Activated CD8-positive, alpha-beta memory T cell treated with anti-CD3 and anti-CD28 coated beads for 36 hours (primary cell): ENCODE data around the gene INSIG1. TPM values are rescaled to one million over a fixed set of nuclear protein-coding genes. Genes with fewer than 3 reads are reported as not detected.

ENCODE experiments used
- CTCF ChIA-PET: fragments of 350-600 bp; sonication (Branson Sonifier 250); formaldehyde crosslinking; loops from one replicate; lab custom pipeline; 2021; ENCODE audit warnings: antibody characterized with exemption; lab: Charles Lee
- POLR2A ChIA-PET: fragments of 350-600 bp; sonication (Branson Sonifier 250); formaldehyde crosslinking; loops from one replicate; lab custom pipeline; 2021; ENCODE audit warnings: antibody characterized with exemption; lab: Charles Lee
- total RNA-seq, 2 experiments: library from RNA; stranded (reverse); gene quantifications; one replicate each; pipeline ENCODE4 v1.2.3, GENCODE V29; 2021

Gene INSIG1
- total RNA-seq, 2 experiments from 2014 or later, result 45.7 to 47.0 TPM

DNA sequence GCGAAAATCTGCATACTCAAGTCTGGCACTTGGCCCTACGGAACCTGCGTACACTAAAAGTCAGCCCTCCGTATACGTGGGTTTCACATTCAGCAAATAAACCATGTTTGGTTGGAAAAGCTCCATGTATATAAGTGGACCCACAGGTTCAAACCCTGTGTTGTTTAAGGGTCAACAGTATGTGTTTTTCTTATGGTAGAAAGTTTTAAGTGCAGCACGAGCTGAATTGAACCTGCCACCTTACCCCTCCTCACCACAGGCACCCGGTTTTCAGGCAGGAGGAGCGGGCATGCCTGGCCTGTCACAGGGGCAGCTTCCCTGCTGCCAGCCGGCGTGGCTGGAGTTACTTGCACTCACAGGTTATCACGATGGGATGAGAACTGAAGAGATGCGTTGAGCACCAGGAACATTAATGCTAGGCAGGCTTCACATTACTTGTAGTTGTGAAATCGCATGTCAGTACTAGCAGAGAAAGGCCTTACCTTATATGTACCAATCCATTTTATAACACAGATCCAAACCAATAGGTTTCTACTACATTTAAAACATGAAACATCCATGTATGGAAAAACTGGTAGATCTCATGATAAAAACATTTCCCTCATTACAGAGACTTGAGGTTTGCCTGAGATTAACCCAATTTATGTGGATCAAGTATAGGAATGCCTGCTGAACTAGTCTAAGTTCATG lies 12.9 kb downstream of the INSIG1 start:
- POLR2A ChIA-PET, result interaction anchor here (1.3 kb wide), 1 partner anchor 11 kb away, joined by 3 read pairs; no protein-coding TSS in a partner anchor
- CTCF ChIA-PET, result no interaction called here

DNA sequence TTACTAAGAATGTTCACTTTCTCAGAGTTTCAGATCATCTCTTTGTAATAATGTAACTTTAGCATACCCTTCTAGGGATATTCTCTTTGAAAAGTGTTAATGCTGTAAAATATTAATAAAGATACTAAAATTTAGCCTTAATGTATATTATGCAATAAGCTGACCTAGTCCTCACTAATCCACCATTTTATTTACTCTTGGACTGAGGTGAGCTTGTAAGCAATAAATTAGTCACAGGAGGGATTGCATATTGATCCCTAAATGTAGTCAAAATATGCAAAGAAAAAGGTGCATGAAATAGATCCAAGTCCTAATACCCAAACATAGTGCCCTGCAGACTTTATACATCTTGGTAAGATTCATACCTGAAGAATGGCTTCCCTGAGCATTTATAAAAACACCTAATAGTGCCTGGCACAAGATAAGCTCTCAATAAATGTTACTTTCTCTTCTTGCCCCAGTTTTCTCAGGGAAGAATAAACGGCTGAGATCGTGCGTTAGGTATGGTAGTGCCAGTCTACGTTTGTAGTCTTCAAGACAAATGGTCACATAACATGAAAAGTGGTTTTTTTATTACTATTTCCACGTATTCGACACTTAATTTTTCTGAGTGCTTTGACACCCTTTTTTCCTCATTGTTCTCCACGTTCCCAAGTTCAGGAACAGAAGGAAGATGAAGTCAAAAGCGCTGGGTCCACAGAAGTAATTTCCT lies 14.3 kb downstream of the INSIG1 start:
- CTCF ChIA-PET, result no interaction called here
- POLR2A ChIA-PET, result interaction anchor here (0.6 to 1.3 kb wide), 2 partner anchors 13 to 1581 kb away, joined by 3 read pairs; partner anchors contain the start of gene LMBR1

DNA sequence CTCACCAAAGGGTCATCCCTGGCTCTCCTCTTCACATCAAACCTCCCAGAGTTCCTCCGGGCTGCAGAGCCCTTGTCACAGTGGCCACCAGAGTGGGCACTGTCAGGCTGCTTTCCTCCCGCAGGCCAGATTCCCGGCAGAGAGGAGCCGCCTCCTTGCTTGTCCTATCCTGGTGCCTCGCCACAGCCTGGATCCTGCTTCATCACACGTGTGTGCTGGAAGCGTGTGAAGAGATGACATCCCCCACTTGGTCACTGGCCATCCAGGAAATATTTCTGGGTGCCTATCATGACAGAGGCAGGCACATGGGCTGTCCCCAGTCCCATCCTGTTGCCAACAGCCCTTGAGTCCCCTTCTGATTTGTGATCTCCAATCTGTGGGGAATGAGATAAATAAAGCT lies 15.0 kb downstream of the INSIG1 start:
- CTCF ChIA-PET, result no interaction called here
- POLR2A ChIA-PET, result interaction anchor here (0.6 kb wide), 1 partner anchor 1580 kb away, joined by 3 read pairs; the partner anchor contains the start of gene LMBR1

DNA sequence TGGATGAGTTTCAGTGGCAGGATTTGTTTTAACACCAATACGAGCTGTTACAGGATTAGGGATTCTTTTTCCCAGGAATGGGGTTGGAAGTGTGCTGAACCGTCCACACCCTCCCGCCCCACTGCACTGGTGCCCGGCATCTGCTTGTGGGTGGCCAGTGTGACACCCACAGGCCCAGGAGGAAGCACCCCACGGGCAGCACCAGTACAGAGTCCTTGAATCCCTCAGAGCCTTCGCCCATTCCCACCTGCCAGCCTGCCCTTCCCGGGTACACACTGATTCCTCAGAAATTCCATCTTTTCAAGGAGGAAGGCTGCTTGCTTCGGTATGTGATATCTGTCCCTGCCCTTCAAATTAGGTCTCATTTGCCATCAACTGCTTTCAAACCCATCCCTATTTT lies 15.4 kb downstream of the INSIG1 start:
- ChIA-PET POLR2A (no interaction called here), CTCF (no interaction called here)

DNA sequence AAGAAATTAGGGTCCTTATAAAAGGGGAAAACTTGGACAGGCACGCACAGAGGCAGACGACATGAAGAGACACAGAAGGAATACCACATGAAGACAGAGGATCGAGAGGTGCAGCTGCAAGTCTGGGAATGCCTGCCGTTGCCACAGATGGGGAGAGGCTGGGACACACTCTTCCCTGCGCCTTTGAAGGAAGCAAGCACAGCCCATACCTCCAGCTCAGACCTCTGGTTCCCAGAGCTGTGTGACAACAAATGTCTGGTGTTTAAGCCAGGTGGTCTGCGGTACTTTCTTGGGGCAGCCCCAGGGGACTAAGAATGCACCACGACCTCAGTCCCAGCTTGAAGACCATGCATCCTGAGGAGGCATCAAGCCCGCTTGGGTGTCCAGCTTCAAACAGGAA lies 18.3 kb downstream of the INSIG1 start:
- POLR2A ChIA-PET, result no interaction called here
- CTCF ChIA-PET, result no interaction called here

DNA sequence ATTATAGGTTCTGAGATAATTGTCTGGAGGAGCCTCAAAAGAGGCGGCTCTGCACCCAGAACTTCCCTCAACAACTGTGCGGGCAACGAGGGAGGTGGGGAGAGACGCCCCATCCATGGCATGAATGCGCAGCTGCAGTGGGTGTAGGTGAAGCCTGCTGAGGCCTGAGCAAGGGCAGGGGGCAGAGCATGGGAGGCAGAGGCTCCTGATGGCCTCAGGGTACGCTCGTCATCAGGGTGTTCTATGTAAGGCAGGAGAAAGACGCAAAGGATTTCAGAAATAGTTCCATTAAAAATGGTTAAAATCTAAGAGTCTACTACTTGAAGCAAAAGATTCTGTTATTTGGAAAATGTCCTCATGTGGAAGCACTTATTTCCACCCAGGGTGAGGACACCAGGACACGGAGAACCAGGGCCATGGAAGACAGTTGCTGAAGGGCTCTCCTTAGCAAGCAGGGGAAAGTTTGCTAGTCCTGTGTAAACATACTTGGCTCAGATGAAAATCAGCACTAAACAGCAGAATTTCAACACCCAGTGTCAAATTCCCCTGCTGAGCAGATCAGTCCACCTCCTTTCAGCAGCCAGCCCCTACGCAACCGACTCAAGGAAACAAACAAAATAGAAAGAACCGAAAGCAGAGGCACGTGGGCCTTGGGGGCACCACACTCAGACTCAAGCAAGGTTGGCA lies 18.9 kb downstream of the INSIG1 start:
- POLR2A ChIA-PET, result no interaction called here
- CTCF ChIA-PET, result no interaction called here

DNA sequence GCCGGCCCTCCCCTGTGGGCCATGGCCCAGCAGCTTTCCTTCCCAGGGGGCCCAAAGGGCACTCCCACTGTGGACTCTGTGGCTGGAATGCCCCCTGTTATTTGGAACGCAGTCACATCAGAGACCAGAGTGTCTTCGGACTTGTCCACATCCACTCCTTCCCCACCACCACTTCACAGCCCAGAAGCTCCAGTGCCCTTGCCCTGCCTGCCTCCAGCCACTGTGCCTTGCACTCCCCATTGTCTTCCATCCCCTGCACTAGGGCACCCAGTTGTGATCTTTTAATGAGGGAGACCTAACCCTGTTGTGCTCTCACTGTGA lies 19.4 kb downstream of the INSIG1 start:
- POLR2A ChIA-PET, result no interaction called here
- CTCF ChIA-PET, result no interaction called here

DNA sequence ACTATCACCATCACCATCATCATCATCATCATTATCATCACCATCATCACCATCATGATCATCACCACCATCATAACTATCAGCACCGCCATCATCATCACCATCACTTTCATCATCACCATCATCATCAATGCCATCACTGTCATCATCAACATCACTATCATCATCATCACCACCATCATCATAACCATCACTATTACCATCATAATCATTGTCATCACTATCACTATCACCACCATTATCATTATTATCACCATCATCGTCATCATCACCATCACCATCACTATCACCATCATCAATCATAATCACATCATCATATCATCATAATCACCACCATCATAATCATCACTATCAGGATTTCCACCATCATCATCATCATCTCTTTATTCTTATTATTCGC lies 20.6 kb downstream of the INSIG1 start:
- POLR2A ChIA-PET, result no interaction called here
- CTCF ChIA-PET, result no interaction called here

DNA sequence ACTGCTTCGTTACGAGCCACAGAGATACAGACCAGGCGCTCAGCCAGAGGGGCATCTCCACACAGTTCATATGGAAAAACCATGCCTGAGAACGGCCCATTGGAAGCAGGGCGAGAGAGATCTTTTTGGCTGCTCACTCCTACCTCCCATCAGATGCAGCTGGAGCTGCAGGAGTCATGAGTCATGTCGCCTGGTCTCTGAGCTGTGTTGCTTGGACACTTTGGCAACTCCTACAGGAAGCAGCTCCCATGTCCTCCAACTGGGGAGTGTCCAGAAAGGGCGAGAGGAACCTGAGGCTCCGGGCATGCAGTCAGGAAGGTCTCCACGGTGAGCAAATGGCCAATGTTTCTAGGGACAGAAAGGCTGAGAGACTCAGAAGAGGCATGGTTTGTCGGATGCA lies 24.9 kb downstream of the INSIG1 start:
- ChIA-PET POLR2A (no interaction called here), CTCF (no interaction called here)

DNA sequence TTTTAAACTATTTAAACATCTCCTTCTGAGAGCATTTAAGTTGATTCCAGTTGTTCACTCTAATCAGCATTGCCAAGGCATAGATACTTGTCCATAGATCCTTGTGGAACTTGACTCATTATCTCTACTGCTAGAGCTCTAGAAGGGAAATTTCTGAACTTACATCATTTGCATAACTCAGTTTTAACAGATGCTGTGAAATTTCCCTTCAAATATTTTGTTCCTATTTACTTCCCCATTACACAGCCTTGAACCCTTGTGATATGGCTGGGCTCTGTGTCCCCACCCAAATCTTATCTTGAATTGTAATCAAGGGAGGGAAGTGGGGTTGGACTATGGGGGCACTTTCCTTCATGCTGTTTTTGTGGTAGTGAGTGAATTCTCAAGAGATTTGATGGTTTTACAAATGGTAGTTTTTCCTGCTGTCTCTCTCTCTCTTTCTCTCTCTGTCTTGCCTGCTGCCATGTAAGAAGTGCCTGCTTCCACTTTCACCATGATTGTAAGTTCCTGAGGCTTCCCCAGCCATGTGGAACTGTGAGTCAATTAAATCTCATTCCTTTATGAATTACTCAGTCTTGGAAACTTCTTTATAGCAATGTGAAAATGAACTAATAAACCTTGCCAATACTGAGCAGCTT lies 25.4 kb downstream of the INSIG1 start:
- ChIA-PET CTCF (no interaction called here), POLR2A (no interaction called here)

DNA sequence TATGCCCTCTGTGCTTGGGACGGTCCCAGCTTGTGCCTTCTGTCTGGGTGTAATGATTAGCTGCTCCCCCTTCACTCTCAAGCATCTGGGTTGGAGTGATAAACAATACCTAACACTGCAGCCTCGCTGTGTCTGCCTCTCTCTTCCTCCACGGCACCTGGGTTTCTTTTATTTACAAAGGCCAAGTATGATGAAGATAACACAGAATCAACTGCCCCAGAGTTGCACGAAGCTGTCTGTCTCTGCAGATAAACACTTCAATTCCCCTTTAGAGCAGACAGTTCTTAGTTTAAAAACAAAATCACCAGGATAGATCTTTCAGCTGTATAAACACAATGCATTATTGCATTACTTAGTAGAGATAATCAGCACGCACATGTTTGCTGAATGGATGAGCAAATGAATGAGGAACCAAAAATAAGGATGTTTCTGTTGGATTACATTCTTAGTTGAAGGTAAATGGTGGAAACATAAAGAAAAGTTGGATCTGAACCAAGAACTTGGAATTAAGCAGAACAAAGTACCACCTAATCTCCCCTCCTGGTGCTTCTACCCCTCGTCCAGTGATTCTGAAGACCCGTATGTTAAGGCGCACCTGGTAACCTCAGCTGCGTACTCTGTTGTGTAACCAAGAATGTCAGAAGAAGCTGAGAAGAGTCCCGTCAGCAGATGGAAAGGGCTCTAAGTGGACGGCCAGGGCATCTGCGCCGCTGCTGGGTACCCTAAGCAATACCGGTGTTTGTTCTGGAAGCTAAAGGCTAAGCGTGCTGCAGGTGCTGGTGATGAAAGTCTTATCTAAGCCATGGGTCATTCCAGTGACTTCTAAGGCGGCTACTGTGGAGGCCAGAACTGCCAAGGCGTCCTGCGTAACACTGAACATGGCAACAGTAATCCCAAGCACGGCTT lies 26.6 kb downstream of the INSIG1 start:
- ChIA-PET CTCF (interaction anchor here (3.0 kb wide), 1 partner anchor 20 kb away, joined by 8 read pairs; no protein-coding TSS in a partner anchor), POLR2A (no interaction called here)

DNA sequence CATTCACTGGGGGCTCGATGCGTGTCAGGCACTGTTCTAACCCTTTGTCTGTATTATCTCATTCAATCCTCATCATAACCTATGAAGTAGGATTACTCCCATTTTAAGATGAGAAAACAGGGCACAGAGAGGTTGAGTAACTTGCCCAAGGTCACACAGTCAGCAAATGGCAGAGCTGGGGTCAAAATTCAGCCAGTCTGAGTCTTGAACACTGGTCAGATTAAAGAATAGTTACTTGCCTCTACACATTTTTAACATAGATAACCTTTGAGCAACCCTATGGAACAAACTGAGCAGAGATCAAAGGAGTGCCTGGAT lies 27.2 kb downstream of the INSIG1 start:
- CTCF ChIA-PET, result interaction anchor here (3.0 kb wide), 1 partner anchor 20 kb away, joined by 8 read pairs; no protein-coding TSS in a partner anchor
- POLR2A ChIA-PET, result no interaction called here

DNA sequence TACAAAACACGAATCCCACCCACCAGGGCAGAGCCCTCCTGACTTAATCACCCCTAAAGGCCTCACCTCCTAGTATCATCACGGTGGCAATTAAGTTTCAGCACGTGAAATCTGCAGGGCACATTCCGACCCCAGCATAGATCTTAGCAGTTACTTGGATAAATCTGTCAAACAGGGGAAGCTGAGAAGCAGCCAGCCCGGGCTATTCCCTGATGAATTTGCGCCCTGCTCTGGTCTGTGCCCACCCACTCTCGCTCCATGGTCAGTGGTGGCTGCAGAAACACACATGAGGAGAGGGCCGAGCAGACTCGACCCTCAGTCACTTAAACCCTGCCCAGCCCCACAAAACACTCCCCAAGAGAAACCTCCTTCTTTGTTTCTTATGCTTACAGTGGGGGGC lies 28.7 kb downstream of the INSIG1 start:
- CTCF ChIA-PET, result interaction anchor here (3.0 kb wide), 1 partner anchor 18 kb away, joined by 8 read pairs; no protein-coding TSS in a partner anchor
- POLR2A ChIA-PET, result no interaction called here

DNA sequence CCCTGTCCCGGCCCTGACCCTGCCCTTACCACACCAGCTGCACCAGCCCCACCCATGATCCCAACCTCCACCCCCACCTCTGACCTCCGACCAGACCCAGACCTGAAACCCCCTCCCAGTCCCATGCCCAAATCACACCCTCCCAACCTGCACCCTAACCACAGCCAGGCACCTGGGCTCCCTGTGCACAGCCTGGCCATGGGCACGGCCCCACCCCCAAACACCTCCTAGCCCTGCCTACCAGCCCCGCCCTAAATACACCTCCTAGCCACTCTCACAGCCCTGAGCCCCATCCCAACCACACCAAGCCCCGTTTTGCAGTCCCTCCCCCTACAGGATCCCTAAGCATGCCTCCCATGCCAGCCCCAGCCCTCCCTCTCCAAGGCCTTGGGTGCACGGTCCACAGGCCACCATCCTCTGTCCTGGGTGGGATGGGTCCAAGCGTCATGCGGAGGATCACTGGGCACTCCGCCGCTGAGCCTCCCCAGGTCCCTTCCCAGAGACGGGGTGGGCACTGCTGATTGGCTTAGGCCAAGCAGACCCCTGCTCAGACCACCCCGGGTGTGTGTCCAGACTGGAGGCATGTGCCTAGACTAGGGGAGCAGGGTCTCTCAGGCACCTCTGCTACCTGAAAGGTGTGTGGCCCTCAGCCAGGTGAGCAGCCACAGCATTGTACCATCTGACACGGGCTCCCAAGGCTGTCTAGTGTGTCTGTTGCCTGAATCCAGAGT lies 30.1 kb downstream of the INSIG1 start:
- POLR2A ChIA-PET, result no interaction called here
- CTCF ChIA-PET, result interaction anchor here (0.6 kb wide), 1 partner anchor 17 kb away, joined by 4 read pairs; no protein-coding TSS in a partner anchor

DNA sequence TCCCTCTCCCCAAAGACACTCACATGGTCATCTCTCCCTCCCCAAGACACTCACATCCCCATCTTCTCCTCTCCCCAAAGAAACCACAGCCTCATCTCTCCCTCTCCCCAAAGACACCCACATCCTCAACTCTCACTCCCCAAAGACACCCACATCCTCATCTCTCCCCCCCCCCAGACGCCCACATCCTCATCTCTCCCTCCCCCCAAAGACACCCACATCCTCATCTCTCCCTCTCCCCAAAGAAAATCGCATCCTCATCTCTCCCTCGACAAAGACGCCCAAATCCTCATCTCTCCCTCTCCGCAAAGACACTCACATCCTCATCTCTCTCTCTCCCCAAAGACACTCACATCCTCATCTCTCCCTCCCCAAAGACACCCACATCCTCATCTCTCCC lies 31.5 kb downstream of the INSIG1 start:
- CTCF ChIA-PET, result no interaction called here
- POLR2A ChIA-PET, result no interaction called here

DNA sequence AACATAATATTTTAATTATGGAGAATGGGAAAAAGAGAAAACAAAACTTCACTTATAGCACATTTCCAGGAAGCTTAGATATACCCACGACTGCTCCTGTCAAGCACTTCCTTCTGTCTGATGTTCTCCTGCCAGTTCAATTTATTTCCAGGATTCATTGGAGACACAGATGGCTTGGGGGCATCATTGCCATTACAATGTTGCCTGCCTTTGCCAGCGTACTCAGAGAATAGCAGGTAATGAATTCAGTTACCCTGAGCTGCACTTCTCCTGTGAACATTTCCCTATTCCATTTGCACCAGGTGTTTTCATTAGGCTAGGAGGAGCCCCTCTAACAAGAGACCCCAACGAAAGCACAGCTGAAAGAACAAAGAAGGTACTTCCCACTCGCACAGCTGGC lies 33.7 kb downstream of the INSIG1 start:
- POLR2A ChIA-PET, result no interaction called here
- CTCF ChIA-PET, result interaction anchor here (0.8 kb wide), 1 partner anchor 14 kb away, joined by 3 read pairs; no protein-coding TSS in a partner anchor

DNA sequence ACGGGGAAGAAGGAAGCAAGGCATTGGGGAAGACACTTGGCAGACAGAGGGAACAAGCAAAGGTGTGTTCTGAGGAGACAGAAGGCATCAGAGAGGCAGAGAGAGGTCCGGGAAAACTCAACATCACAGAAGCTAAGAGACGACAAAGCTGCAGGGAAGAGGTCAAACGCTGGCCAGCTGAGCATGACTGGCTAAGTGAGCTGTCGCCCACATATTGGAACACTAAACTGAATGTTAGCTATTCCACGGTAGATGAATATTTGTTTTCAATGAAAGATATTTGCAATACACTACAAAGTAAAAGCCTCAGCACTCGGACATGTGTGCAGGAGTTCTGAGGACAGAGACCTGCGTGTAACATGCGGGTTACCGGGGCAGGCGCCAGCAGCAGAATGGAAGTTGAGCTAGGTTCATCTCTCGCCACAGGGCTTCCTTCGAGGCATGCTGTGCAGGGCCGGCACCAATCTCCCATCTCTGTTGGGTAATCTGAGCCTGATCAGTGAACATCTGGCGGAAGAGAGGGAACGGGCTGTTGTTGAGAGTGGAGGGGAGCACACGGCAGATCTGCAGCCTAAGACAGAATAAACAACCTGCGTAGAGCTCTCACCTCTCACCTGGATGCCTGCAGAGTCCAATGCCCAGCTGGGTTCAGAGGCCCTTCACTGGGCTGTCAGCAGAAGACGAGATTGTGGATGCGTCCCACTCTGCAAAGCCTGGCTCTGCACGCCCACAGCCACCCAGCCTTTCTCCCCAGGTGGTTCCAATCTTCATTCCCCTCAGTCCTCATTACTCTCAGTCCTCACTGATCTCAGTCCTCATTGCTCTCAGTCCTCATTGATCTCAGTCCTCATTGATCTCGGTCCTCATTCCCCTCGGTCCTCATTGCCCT lies 35.9 kb downstream of the INSIG1 start:
- CTCF ChIA-PET, result interaction anchor here (0.7 to 1.3 kb wide), 2 partner anchors 12 to 23 kb away, joined by 3 to 5 read pairs; no protein-coding TSS in a partner anchor

More for the DNA sequence above, 35.9 kb downstream of the INSIG1 start:
- POLR2A ChIA-PET, result no interaction called here
